Esophagus muscularis mucosa (tissue), 4 donors: ENCODE data around the gene SLC5A6.

Experiments
- EP300 ChIP-seq: sonication (generic); formaldehyde crosslinking; IDR thresholded peaks from one replicate; pipeline ENCODE4 v1.6.1; 2017; ENCODE audit warnings: antibody characterized with exemption
- POLR2AphosphoS5 ChIP-seq, 2 donors: sonication (generic); formaldehyde crosslinking; IDR thresholded peaks; one replicate each; pipeline ENCODE4 v1.6.1; 2017; ENCODE audit warnings: antibody characterized with exemption in 2 of 2
- TF ChIP-seq, protein P1 (sequence below), 3 experiments: fragments of 200-600 bp in 2 of 3; fragments of 450-650 bp in 1 of 3; sonication (generic) in 2 of 3; IDR thresholded peaks; one replicate each; pipeline ENCODE4 v1.5.1; 2017 to 2019; ENCODE audit warnings: antibody characterized with exemption in 3 of 3, mild to moderate bottlenecking in 2 of 3, moderate library complexity in 1 of 3

DNA sequence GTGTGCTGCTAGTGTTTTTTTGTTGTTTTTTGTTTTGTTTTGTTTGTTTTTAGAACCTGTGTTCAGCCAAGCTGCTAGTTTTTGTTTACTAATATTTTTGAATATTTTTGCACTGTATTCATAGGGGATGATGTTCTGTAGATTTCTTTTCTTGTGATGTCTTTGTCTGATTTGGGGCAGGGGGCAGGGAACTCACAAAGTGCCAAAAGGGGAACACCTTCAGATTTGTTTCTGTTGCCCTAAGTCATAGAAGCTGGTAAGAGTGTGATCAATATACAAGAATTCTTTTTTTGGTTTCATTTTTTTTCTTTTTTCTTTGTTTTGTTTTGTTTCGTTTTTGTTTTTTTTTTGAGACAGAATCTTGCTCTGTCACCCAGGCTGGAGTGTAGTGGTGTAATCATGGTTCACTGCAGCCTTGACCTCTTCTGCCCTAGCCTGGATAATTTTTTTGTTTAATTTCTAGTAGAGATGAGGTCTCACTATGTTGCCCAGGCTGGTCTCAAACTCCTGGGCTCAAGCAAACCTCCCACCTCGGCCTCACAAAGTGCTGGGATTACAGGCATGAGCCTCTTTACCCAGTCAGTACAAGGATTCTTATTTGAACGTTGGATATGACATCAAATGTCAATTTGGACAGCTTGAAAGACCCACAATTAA is 32.6 kb downstream of the SLC5A6 start:
- TF ChIP-seq, protein P1, sequence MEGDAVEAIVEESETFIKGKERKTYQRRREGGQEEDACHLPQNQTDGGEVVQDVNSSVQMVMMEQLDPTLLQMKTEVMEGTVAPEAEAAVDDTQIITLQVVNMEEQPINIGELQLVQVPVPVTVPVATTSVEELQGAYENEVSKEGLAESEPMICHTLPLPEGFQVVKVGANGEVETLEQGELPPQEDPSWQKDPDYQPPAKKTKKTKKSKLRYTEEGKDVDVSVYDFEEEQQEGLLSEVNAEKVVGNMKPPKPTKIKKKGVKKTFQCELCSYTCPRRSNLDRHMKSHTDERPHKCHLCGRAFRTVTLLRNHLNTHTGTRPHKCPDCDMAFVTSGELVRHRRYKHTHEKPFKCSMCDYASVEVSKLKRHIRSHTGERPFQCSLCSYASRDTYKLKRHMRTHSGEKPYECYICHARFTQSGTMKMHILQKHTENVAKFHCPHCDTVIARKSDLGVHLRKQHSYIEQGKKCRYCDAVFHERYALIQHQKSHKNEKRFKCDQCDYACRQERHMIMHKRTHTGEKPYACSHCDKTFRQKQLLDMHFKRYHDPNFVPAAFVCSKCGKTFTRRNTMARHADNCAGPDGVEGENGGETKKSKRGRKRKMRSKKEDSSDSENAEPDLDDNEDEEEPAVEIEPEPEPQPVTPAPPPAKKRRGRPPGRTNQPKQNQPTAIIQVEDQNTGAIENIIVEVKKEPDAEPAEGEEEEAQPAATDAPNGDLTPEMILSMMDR (IDR thresholded peaks at IDR 0.05) = no peak
- no peak for TF ChIP-seq POLR2AphosphoS5 (IDR thresholded peaks at IDR 0.05)
- TF ChIP-seq EP300 = no peak
